Superior temporal gyrus (tissue), 1 donor: Measurements from ENCODE around the gene NCBP3.
"Not testable (repeated sequence)": the region's sequence is repeated elsewhere in the genome, so short reads cannot be mapped to it uniquely, and the experiment has no call there.

Source experiments
- DNase-seq: peaks from one replicate; pipeline ENCODE4 v3.0.0-alpha.2; 2016; ENCODE audit errors: extremely low spot score

NCBP3 gene

GRCh38 chr17:3882276-3882675 lies 36.2 kb upstream of the NCBP3 start:
- no peak for DNase-seq

GRCh38 chr17:3880983-3881382 lies 34.9 kb upstream of the NCBP3 start:
- DNase-seq: no peak

GRCh38 chr17:3879591-3880417 lies 33.8 kb upstream of the NCBP3 start:
- DNase-seq: no peak

GRCh38 chr17:3879186-3879585 lies 33.1 kb upstream of the NCBP3 start:
- no peak for DNase-seq

- no peak for DNase-seq
Measured at GRCh38 chr17:3877220-3877619, 31.2 kb upstream of the NCBP3 start.

- DNase-seq: no peak
Measured at GRCh38 chr17:3875317-3875716, 29.3 kb upstream of the NCBP3 start.

- DNase-seq: no peak
Measured at GRCh38 chr17:3873862-3874261, 27.8 kb upstream of the NCBP3 start.

- DNase-seq: no peak
Measured at GRCh38 chr17:3870871-3871306, 24.8 kb upstream of the NCBP3 start.

GRCh38 chr17:3867606-3868005 lies 21.6 kb upstream of the NCBP3 start:
- no peak for DNase-seq

- DNase-seq: no peak
Measured at GRCh38 chr17:3867106-3867505, 21.1 kb upstream of the NCBP3 start.

- DNase-seq: peak; percentile 47
Measured at GRCh38 chr17:3866276-3866675, 20.2 kb upstream of the NCBP3 start.

GRCh38 chr17:3865176-3865575 lies 19.1 kb upstream of the NCBP3 start:
- no peak for DNase-seq

GRCh38 chr17:3864534-3864933 lies 18.5 kb upstream of the NCBP3 start:
- no peak for DNase-seq

GRCh38 chr17:3861761-3862681 lies 16.0 kb upstream of the NCBP3 start:
- no peak for DNase-seq

- no peak for DNase-seq
Measured at GRCh38 chr17:3860939-3861700, 15.1 kb upstream of the NCBP3 start.

- DNase-seq: no peak
Measured at GRCh38 chr17:3859940-3860339, 13.9 kb upstream of the NCBP3 start.

GRCh38 chr17:3857261-3858105 lies 11.4 kb upstream of the NCBP3 start:
- DNase-seq: no peak

GRCh38 chr17:3854204-3854603 lies 8.2 kb upstream of the NCBP3 start:
- DNase-seq: not testable (repeated sequence)

GRCh38 chr17:3852561-3852960 lies 6.5 kb upstream of the NCBP3 start:
- no peak for DNase-seq

GRCh38 chr17:3851461-3852100 lies 5.5 kb upstream of the NCBP3 start:
- DNase-seq: no peak
